IMR-90 (cell line): ENCODE data around the gene MORN5. TPM values are rescaled to one million over a fixed set of nuclear protein-coding genes. Genes with fewer than 3 reads are reported as not detected.

Experiments
- ATAC-seq: fragments of 200-7000 bp; cut with Tn5 transposase; 2 replicates; pipeline ENCODE4 v1.9.1; 2020; ENCODE audit warnings: low read depth, mild to moderate bottlenecking, moderate library complexity
- BruUV-seq: library from RNA; stranded (reverse); fragments of 400-500 nt; replicated peaks from 2 replicates; lab custom pipeline; 2021; lab: Mats Ljungman, UMichigan
- CTCF ChIA-PET: fragments of 300-600 bp; formaldehyde crosslinking; extraction: SDS; loops from one replicate; lab custom pipeline; 2021; ENCODE audit warnings: antibody characterized with exemption; lab: Yijun Ruan, JAX
- POLR2A ChIA-PET: fragments of 300-600 bp; sonication (Branson Sonifier 250); formaldehyde crosslinking; loops from one replicate; lab custom pipeline; 2022; ENCODE audit warnings: antibody characterized with exemption; ENCODE audit not compliant: unreplicated experiment; lab: Charles Lee
- DNase-seq: peaks from one replicate; pipeline ENCODE4 v3.0.0; 2013
- H2AFZ ChIP-seq: replicated peaks from 2 replicates; pipeline ENCODE3; 2013; ENCODE audit warnings: low read length, mild to moderate bottlenecking; ENCODE audit not compliant: poor library complexity
- H2AK5ac ChIP-seq: 2 replicates; pipeline ENCODE4 v1.6.1; 2013; ENCODE audit warnings: low read depth, low read length, inconsistent platforms
- H2AK9ac ChIP-seq: replicated peaks from 2 replicates; pipeline ENCODE3; 2013; ENCODE audit warnings: mild to moderate bottlenecking, low read depth, low read length, moderate library complexity; ENCODE audit not compliant: poor library complexity
- H2BK120ac ChIP-seq: 2 replicates; pipeline ENCODE4 v1.6.1; 2013; ENCODE audit warnings: low read depth, low read length, inconsistent platforms
- H2BK15ac ChIP-seq: 3 replicates; pipeline ENCODE4 v1.6.1; 2013; ENCODE audit warnings: low read depth, low read length, inconsistent platforms
- H2BK20ac ChIP-seq: 2 replicates; pipeline ENCODE4 v1.6.1; 2013; ENCODE audit warnings: low read depth, mild to moderate bottlenecking, inconsistent platforms, low read length, moderate library complexity
- H2BK5ac ChIP-seq: 2 replicates; pipeline ENCODE4 v1.6.1; 2013; ENCODE audit warnings: mild to moderate bottlenecking, low read depth, low read length, inconsistent platforms; ENCODE audit not compliant: poor library complexity, severe bottlenecking
- H3K14ac ChIP-seq: replicated peaks from 2 replicates; pipeline ENCODE4 v1.6.1; 2013; ENCODE audit warnings: low read depth, low read length, inconsistent platforms
- H3K18ac ChIP-seq: 2 replicates; pipeline ENCODE4 v1.6.1; 2013; ENCODE audit warnings: low read depth, low read length, control low read depth
- H3K23ac ChIP-seq: 2 replicates; pipeline ENCODE4 v1.6.1; 2013; ENCODE audit warnings: low read depth, low read length, inconsistent platforms
- H3K27ac ChIP-seq: 2 replicates; pipeline ENCODE4 v1.5.1; 2013; ENCODE audit warnings: mild to moderate bottlenecking, control low read depth, low read length; ENCODE audit not compliant: insufficient read depth
- H3K27me3 ChIP-seq: 2 replicates; pipeline ENCODE4 v1.6.1; 2013; ENCODE audit warnings: low read length; ENCODE audit not compliant: control insufficient read depth, insufficient read depth
- H3K36me3 ChIP-seq: 2 replicates; pipeline ENCODE4 v1.6.1; 2013; ENCODE audit warnings: low read length, mixed read lengths; ENCODE audit not compliant: control insufficient read depth, insufficient read depth
- H3K4ac ChIP-seq: 2 replicates; pipeline ENCODE4 v1.6.1; 2013; ENCODE audit warnings: low read depth, low read length, inconsistent platforms
- H3K4me1 ChIP-seq: 2 replicates; pipeline ENCODE4 v1.6.1; 2013; ENCODE audit warnings: low read length, mixed read lengths; ENCODE audit not compliant: control insufficient read depth, insufficient read depth
- H3K4me2 ChIP-seq: 2 replicates; pipeline ENCODE4 v1.6.1; 2013; ENCODE audit warnings: low read depth, mild to moderate bottlenecking, control low read depth, low read length, moderate library complexity
- H3K4me3 ChIP-seq: 2 replicates; pipeline ENCODE4 v1.5.1; 2013; ENCODE audit warnings: low read depth, mild to moderate bottlenecking, control low read depth, low read length, moderate library complexity; ENCODE audit not compliant: insufficient read depth
- H3K56ac ChIP-seq: 2 replicates; pipeline ENCODE4 v1.6.1; 2013; ENCODE audit warnings: low read length, inconsistent platforms; ENCODE audit not compliant: insufficient read depth; ENCODE audit errors: extremely low read depth
- H3K79me1 ChIP-seq, 2 experiments: 2 replicates each; pipeline ENCODE4 v1.6.1; 2013; ENCODE audit warnings: low read length in 2 of 2, inconsistent platforms in 1 of 2, low read depth in 1 of 2
- H3K9ac ChIP-seq: 2 replicates; pipeline ENCODE4 v1.6.1; 2013; ENCODE audit warnings: low read depth, low read length, control low read depth
- H3K9me1 ChIP-seq: 2 replicates; pipeline ENCODE4 v1.6.1; 2013; ENCODE audit warnings: low read length, inconsistent platforms; ENCODE audit not compliant: insufficient read depth
- H3K9me3 ChIP-seq: 2 replicates; pipeline ENCODE4 v1.6.1; 2013; ENCODE audit warnings: low read length; ENCODE audit not compliant: control insufficient read depth, insufficient read depth
- H4K20me1 ChIP-seq: 2 replicates; pipeline ENCODE4 v1.6.1; 2013; ENCODE audit warnings: low read length, inconsistent platforms; ENCODE audit not compliant: insufficient read depth
- H4K5ac ChIP-seq: 2 replicates; pipeline ENCODE4 v1.6.1; 2013; ENCODE audit warnings: mild to moderate bottlenecking, low read depth, low read length, control low read depth
- H4K8ac ChIP-seq, 2 experiments: 2 replicates each; pipeline ENCODE4 v1.6.1; 2013; ENCODE audit warnings: low read depth in 2 of 2, low read length in 2 of 2, control low read depth in 1 of 2, inconsistent platforms in 1 of 2
- H4K91ac ChIP-seq: 2 replicates; pipeline ENCODE4 v1.6.1; 2013; ENCODE audit warnings: low read depth, low read length, inconsistent platforms; ENCODE audit not compliant: insufficient read depth
- CEBPB ChIP-seq: IDR thresholded peaks from 2 replicates; pipeline ENCODE4 v1.6.1; 2012; ENCODE audit warnings: low read depth, low read length, improper control_type of control experiment
- CHD1 ChIP-seq: IDR thresholded peaks from 2 replicates; pipeline ENCODE4 v1.6.1; 2012; ENCODE audit warnings: low read depth, low read length, improper control_type of control experiment
- FOS ChIP-seq: fragments of 150-350 bp; IDR thresholded peaks from 2 replicates; pipeline ENCODE4 v1.6.1; 2016; ENCODE audit warnings: low read depth, low read length
- MAFK ChIP-seq: IDR thresholded peaks from 2 replicates; pipeline ENCODE4 v1.6.1; 2012; ENCODE audit warnings: low read depth, low read length, improper control_type of control experiment
- MAZ ChIP-seq: IDR thresholded peaks from 2 replicates; pipeline ENCODE4 v1.6.1; 2012; ENCODE audit warnings: low read depth, mild to moderate bottlenecking, low read length, improper control_type of control experiment, moderate library complexity, borderline replicate concordance
- MXI1 ChIP-seq: IDR thresholded peaks from 2 replicates; pipeline ENCODE4 v1.6.1; 2012; ENCODE audit warnings: low read depth, mild to moderate bottlenecking, low read length, moderate library complexity, borderline replicate concordance
- NFE2L2 ChIP-seq: fragments of 150-350 bp; IDR thresholded peaks from 2 replicates; pipeline ENCODE4 v1.6.1; 2016; ENCODE audit warnings: low read depth, mild to moderate bottlenecking, low read length
- POLR2A ChIP-seq: IDR thresholded peaks from 2 replicates; pipeline ENCODE4 v1.6.1; 2012; ENCODE audit warnings: mild to moderate bottlenecking, low read depth, low read length
- RAD21 ChIP-seq: IDR thresholded peaks from 2 replicates; pipeline ENCODE4 v1.6.1; 2012; ENCODE audit warnings: low read length, improper control_type of control experiment
- RCOR1 ChIP-seq: IDR thresholded peaks from 2 replicates; pipeline ENCODE4 v1.6.1; 2012; ENCODE audit warnings: mild to moderate bottlenecking, low read length, improper control_type of control experiment; ENCODE audit not compliant: insufficient replicate concordance
- RFX5 ChIP-seq: IDR thresholded peaks from 2 replicates; pipeline ENCODE4 v1.8.0; 2012; ENCODE audit warnings: low read depth, mild to moderate bottlenecking, low read length, moderate library complexity
- SMC3 ChIP-seq: fragments of 150-350 bp; IDR thresholded peaks from 2 replicates; pipeline ENCODE4 v1.6.1; 2016; ENCODE audit warnings: low read depth, mild to moderate bottlenecking, antibody characterized with exemption, low read length, moderate library complexity
- WGBS, 2 experiments: methylation state at CpG; one replicate each; pipeline versions ENCODE4 v1.1.5 to v1.1.7; 2013; ENCODE audit warnings: missing lambda C conversion rate in 2 of 2; ENCODE audit not compliant: insufficient read length in 1 of 2; ENCODE audit errors: extremely low coverage in 2 of 2; 5-methylcytosine and 5-hydroxymethylcytosine counted together
- dilution Hi-C: fragments of 300-500 bp; cut with HindIII; formaldehyde crosslinking; loops from one replicate; pipeline ENCODE4 v1.14.3; 2018; ENCODE audit warnings: low sequenced_read_pairs; ENCODE audit not compliant: unreplicated experiment
- in situ Hi-C: fragments of 300-500 bp; cut with MboI; formaldehyde crosslinking; loops from 3 replicates; pipeline ENCODE4 v1.14.3; 2019; ENCODE audit warnings: low sequenced_read_pairs, inconsistent platforms, mixed read lengths
- intact Hi-C: fragments of 100-400 bp; cut with micrococcal nuclease; formaldehyde crosslinking; loops from 2 replicates; pipeline ENCODE4 v1.10.0; 2022
- polyA plus RNA-seq, 3 experiments: library from polyadenylated mRNA; depleted of rRNA; stranded (reverse); fragments of >200 nt; gene quantifications; 2 replicates each; pipeline ENCODE4 v1.2.3, GENCODE V29; 2012; ENCODE audit warnings: low replicate concordance in 1 of 3
- total RNA-seq: library from RNA; depleted of rRNA; stranded (reverse); fragments of >200 nt; gene quantifications from 2 replicates; pipeline ENCODE4 v1.2.3, GENCODE V29; 2012
- TF ChIP-seq, protein P1 (sequence below): conservative IDR thresholded peaks from 2 replicates; pipeline ENCODE4 v1.5.1; 2012; ENCODE audit warnings: mild to moderate bottlenecking, low read depth, low read length, improper control_type of control experiment
- TF ChIP-seq, protein P2 (sequence below): fragments of 150-350 bp; IDR thresholded peaks from 2 replicates; pipeline ENCODE4 v1.6.1; 2016; ENCODE audit warnings: low read depth, mild to moderate bottlenecking, low read length, moderate library complexity, borderline replicate concordance
- TF ChIP-seq, protein P3 (sequence below): fragments of 150-350 bp; IDR thresholded peaks from 2 replicates; pipeline ENCODE4 v1.6.1; 2017; ENCODE audit warnings: mild to moderate bottlenecking, antibody characterized with exemption, low read length, low read depth

Gene MORN5
- total and polyA plus RNA-seq, 2 of the 4 experiments (the other 2 are of a cell fraction) = not detected

- Histone ChIP-seq H2BK5ac (no peak overlapping the region), H4K5ac (no peak overlapping the region), H3K4me3 (no peak overlapping the region), H3K27ac (no peak overlapping the region), H3K79me1 (no peaks in the 10 kb centered on the region), H3K4ac (no peak overlapping the region), H2BK15ac (no peak overlapping the region), H3K18ac (no peak overlapping the region), H3K9me3 (no peaks in the 10 kb centered on the region), H2AK9ac (no peak overlapping the region), H4K20me1 (no peaks in the 10 kb centered on the region), H3K27me3 (peaks cover 4% of the 10 kb centered on the region; the same call in 1 of the 2 replicates), H4K91ac (no peak overlapping the region), H2AFZ (no peak overlapping the region), H3K9ac (no peak overlapping the region), H4K8ac (no peak overlapping the region), H2AK5ac (no peak overlapping the region), H3K36me3 (no peaks in the 10 kb centered on the region), H2BK20ac (no peak overlapping the region), H3K23ac (no peak overlapping the region), H3K56ac (no peak overlapping the region), H3K4me1 (peaks cover 8% of the 10 kb centered on the region), H3K14ac (no peak overlapping the region), H3K9me1 (0 out of 2 replicates have a peak, but pooled peaks cover 6% of the 10 kb centered on the region), H2BK120ac (no peak overlapping the region), H3K4me2 (no peak overlapping the region)
- ChIA-PET CTCF (interaction anchor here (0.6 kb wide), 1 partner anchor 152 kb away, joined by 4 read pairs; no protein-coding TSS in a partner anchor), POLR2A (interaction anchor here (0.5 kb wide), 2 partner anchors 9 to 103 kb away, joined by 3 to 4 read pairs; no protein-coding TSS in a partner anchor)
- in situ Hi-C loops (no loop called here), intact Hi-C loops (loop anchor here (5.0 kb wide), 1 partner anchor 97 kb away; no protein-coding TSS in a partner anchor), dilution Hi-C loops (no loop called here)
- no peak for ATAC-seq
- no TSS peak for BruUV-seq
- TF ChIP-seq RFX5 (no peak), MAZ (no peak), POLR2A (no peak), CEBPB (no peak), RCOR1 (no peak), MXI1 (no peak), FOS (no peak), CHD1 (no peak), RAD21 (no peak), NFE2L2 (no peak), SMC3 (no peak), MAFK (no peak)
- TF ChIP-seq, protein P1, sequence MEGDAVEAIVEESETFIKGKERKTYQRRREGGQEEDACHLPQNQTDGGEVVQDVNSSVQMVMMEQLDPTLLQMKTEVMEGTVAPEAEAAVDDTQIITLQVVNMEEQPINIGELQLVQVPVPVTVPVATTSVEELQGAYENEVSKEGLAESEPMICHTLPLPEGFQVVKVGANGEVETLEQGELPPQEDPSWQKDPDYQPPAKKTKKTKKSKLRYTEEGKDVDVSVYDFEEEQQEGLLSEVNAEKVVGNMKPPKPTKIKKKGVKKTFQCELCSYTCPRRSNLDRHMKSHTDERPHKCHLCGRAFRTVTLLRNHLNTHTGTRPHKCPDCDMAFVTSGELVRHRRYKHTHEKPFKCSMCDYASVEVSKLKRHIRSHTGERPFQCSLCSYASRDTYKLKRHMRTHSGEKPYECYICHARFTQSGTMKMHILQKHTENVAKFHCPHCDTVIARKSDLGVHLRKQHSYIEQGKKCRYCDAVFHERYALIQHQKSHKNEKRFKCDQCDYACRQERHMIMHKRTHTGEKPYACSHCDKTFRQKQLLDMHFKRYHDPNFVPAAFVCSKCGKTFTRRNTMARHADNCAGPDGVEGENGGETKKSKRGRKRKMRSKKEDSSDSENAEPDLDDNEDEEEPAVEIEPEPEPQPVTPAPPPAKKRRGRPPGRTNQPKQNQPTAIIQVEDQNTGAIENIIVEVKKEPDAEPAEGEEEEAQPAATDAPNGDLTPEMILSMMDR = no peak
- TF ChIP-seq, protein P2, sequence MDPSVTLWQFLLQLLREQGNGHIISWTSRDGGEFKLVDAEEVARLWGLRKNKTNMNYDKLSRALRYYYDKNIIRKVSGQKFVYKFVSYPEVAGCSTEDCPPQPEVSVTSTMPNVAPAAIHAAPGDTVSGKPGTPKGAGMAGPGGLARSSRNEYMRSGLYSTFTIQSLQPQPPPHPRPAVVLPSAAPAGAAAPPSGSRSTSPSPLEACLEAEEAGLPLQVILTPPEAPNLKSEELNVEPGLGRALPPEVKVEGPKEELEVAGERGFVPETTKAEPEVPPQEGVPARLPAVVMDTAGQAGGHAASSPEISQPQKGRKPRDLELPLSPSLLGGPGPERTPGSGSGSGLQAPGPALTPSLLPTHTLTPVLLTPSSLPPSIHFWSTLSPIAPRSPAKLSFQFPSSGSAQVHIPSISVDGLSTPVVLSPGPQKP = no peak
- TF ChIP-seq, protein P3, sequence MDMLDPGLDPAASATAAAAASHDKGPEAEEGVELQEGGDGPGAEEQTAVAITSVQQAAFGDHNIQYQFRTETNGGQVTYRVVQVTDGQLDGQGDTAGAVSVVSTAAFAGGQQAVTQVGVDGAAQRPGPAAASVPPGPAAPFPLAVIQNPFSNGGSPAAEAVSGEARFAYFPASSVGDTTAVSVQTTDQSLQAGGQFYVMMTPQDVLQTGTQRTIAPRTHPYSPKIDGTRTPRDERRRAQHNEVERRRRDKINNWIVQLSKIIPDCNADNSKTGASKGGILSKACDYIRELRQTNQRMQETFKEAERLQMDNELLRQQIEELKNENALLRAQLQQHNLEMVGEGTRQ = no peak
- DNase-seq = no peak
- no CpG with 5 or more reads among the region's 7 CpGs for WGBS, 2 experiments
These were observed 24.2 kb upstream of the MORN5 start for GRCh38 chr9:122135529-122135859.
